GM18867 (cell line): Measurements from ENCODE around the gene GNAQ.

Source experiments
- ATAC-seq: cut with Tn5 transposase; IDR thresholded peaks from one replicate; pipeline ENCODE4 v1.9.1; 2021; ENCODE audit warnings: mild to moderate bottlenecking, moderate library complexity; ENCODE audit not compliant: unreplicated experiment

Gene GNAQ

GRCh38 chr9:77946969-77947620, 84.5 kb downstream of the GNAQ start:
- ATAC-seq = no peak

- ATAC-seq = no peak
Observed at GRCh38 chr9:77946296-77946695, 85.3 kb downstream of the GNAQ start.

GRCh38 chr9:77945798-77946197, 85.8 kb downstream of the GNAQ start:
- ATAC-seq = no peak

DNA sequence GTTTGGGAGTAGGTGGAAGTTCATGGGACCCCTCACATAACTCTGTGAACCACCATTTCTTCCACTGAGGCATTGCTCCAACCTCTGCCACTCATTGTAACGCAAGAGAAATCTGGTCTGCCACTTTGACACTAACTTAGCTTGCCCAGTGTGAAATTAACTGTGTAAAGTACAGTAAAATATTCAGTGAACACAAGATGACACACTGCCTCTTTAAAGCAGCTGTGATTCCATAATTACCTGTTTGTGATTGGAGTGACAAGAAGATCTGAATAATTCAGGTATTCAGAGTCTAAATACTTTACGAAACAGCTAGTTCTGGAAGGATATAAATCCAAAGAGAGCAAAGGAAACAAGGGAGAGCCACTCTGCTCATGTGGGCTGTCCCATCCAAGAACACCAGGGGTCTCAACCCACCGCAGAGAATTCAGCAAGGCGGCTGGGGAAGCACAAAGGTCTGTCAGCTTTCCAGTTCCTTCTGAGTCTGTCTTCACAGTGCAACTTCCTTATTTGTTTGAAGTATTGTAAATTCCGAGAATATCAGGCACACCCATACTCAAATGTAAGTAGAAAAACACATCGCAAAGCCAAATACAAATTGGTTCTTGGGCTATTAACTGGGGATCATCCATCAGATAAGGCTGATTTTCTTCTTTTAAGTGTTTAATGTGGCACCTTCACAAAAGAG, 86.9 kb downstream of the GNAQ start:
- no peak for ATAC-seq

- ATAC-seq = no peak
Observed at GRCh38 chr9:77943057-77943456, 88.6 kb downstream of the GNAQ start.

- ATAC-seq = no peak
Observed at GRCh38 chr9:77939149-77939668, 92.4 kb downstream of the GNAQ start.

DNA sequence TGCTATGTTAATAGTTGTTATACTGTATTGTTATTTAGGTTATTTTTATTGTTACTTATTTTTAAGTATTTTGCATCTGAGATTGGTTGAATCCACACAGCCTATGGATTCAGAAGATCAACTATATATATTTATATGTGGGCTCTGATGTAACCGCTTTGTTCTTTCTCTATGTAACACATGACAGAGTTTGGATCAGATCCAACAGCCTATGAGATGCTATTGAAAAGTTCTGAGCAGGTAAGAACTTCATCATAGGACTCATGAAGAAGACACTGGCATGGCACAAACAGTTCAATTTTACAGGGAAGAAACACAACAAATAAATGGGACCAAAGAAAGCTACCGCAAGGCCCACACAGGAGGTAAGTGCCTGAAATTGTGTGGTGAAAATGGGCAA, 93.4 kb downstream of the GNAQ start:
- no peak for ATAC-seq

DNA sequence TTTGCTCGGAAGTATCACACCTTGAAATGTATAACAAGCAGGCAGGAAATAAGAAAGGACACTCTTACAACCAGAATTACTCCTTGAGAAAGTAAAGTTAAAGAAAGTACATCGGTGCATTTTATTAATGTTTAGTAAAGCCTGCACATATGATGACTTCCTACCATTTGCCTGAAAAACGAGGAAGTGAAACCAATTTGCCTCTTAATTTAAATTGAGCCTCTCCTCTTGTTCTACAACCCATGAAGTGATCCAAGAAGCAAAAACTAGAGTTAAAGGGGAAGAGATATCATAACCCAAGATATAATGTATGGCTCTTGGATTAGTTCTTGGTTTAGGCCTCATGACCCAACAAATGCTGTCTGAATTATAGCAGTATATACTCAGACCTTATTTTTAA, 95.6 kb downstream of the GNAQ start:
- peak; percentile 45 for ATAC-seq

- no peak for ATAC-seq
Observed at GRCh38 chr9:77935211-77935610, 96.4 kb downstream of the GNAQ start.

GRCh38 chr9:77933976-77934375, 97.6 kb downstream of the GNAQ start:
- ATAC-seq = no peak

DNA sequence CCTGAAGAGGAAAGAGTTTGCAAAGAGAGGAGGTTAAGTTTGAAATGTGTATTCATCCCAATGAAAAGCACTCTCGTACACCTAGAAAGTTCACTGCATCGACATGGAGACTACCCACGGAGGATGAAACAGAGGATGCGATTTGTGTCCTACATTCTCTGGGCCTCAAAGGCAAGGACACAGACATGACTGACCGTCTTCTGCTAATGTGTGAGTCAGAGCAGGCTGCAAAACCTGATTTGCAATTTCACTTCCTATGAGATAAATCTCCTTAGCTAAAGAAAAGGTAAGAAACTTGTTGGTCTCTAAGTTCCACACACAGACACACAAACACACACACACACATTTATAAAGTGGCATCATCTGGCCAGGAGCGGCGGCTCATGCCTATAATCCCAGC, 98.6 kb downstream of the GNAQ start:
- ATAC-seq = no peak

GRCh38 chr9:77929942-77930341, 101.7 kb downstream of the GNAQ start:
- ATAC-seq = no peak

- ATAC-seq = no peak
Observed at GRCh38 chr9:77927265-77927664, 104.3 kb downstream of the GNAQ start.

DNA sequence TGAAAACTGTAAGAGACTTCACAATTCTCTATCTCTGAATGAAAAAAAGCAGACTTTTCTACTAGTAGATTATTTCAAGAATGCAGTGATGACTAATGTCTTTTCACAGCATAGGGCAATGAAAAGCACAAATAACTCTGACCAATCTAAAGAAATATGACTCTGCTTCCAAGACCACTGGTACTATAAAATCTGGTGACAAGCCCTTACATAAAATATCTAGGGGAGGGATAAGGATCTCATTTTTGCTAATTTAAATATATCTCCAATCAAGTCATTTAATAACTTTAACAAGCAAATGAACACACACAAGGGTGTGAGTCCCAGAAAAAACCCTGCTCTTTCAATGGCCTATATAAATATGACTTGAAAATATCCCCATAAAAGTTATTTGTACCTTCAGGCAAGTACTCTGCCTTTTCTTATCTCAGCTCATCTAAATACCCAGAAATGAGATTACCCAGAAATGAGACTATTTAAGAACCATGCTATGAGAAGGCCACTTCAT, 105.2 kb downstream of the GNAQ start:
- ATAC-seq = no peak

DNA sequence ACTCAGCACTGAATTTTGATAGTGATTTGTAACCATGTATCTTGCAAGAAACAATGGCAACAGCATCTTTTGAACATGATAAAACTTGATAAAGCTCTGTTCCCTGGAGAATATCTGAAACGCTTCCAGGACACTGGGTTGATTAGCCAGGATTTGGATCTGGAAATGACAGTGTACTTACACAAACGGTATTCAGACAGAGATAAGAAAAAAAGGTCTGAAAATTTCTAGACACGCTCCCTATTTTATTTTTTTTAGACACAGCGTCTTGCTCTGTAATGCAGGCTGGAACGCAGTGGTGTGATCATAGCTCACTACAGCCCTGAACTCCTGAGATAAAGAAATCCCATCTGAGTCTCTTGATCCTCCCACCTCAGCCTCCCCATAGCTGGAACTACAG, 109.0 kb downstream of the GNAQ start:
- ATAC-seq = no peak

DNA sequence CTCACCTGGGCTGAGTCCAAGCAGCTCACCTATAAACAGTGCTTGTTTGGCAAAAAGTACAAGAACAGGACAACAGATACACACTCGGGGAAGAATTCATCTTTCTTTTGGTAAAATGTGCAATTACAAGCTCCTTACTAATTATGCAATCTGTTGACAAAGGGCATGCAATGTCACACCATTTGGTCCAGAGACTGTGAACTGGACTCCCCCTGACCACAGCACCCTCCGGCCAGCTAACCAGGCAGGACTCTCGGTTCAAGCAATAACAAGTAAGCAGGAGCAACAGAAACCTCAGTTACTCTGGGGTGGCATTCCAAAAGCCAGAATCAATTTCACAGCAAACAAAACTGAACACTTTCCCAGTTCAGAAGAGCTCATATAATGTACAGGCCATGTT, 113.8 kb downstream of the GNAQ start:
- ATAC-seq = no peak

GRCh38 chr9:77916820-77917219, 114.8 kb downstream of the GNAQ start:
- no peak for ATAC-seq

- peak; percentile 75 for ATAC-seq
Observed at GRCh38 chr9:77916410-77916819, 115.2 kb downstream of the GNAQ start.

DNA sequence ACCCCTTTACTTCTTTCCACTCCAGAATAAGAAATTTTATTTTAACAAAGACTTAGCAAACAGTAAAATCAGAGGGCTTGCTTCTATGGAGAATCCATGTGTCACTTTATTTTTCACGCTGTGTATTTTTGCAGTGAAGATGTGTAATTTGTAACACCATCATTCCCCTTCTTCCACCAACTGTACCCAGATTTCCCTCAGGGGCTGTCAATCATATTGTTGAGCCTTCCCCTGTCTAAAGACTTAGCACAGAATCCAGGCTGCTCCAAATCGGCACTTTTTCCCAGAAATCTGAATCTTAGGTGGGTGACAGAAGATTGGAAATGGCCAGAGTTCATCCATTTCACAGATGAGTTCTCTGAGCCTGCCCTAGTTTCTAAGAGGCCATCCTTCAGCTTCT, 115.9 kb downstream of the GNAQ start:
- ATAC-seq = no peak

- no peak for ATAC-seq
Observed at GRCh38 chr9:77912895-77913693, 118.5 kb downstream of the GNAQ start.

DNA sequence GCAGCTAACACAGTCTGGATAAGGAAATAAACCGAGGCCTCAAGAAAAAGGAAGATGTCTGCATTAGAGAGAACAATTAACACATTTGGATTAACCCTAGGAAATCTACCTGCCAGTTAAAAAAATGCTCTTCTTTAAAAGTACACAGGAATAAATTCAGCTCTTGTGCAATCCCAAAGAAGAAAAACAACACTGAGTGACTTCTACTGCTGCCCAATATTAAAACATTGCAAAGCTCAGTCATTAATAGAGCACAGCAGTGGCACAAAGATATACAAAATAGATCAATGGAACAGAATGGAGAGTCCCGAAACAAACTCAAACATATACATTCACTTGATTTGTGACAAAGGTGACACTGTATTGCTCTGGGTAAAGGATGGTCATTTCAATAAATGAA, 119.7 kb downstream of the GNAQ start:
- no peak for ATAC-seq
